ENCODE measurements around the gene C14orf180.

DNA sequence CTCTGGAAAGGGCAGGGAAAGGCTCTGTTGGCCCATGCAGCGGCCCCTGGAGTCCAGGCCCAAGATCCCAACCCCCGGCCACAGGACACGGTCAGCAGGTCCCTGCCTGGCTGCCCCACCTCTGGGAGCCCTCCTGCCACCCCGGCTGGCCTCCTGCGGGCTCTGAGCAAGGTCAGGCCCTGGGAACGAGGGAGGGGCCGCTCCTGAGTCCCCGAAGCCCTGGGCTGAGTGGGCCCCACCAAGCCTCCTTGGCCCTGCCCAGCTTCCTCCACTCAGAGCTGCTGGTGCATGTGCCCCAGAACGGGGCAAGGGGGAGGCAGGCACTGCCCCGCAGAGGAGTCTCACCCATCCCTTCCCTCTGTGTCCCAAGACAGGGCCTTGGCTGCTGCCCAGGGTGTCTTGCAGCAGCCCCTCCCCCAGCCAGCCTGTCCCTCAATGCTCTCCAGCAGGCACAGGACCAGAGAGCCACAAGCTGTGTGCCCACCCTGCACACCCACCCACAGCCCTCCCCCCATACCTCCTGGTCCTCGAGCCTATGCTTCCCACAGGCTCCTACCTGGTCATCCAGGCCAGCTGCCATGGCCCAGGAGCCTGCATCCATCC, 7.4 kb upstream of the C14orf180 start:
- TF ChIP-seq CTCF (IDR thresholded peaks at IDR 0.05) (no peak), EP300 (IDR thresholded peaks at IDR 0.05) (no peak), POLR2A (IDR thresholded peaks at IDR 0.05) (no peak)

Data from ovary (tissue), 3 donors.